HK-2 (cell line): ENCODE results near the gene COMMD6.
"Not testable (repeated sequence)": the region's sequence is repeated elsewhere in the genome, so short reads cannot be mapped to it uniquely, and the experiment has no call there.

Source experiments
- DNase-seq: peaks from one replicate; pipeline ENCODE4 v3.0.0-alpha.2; 2018; ENCODE audit not compliant: unreplicated experiment

COMMD6 gene

DNA sequence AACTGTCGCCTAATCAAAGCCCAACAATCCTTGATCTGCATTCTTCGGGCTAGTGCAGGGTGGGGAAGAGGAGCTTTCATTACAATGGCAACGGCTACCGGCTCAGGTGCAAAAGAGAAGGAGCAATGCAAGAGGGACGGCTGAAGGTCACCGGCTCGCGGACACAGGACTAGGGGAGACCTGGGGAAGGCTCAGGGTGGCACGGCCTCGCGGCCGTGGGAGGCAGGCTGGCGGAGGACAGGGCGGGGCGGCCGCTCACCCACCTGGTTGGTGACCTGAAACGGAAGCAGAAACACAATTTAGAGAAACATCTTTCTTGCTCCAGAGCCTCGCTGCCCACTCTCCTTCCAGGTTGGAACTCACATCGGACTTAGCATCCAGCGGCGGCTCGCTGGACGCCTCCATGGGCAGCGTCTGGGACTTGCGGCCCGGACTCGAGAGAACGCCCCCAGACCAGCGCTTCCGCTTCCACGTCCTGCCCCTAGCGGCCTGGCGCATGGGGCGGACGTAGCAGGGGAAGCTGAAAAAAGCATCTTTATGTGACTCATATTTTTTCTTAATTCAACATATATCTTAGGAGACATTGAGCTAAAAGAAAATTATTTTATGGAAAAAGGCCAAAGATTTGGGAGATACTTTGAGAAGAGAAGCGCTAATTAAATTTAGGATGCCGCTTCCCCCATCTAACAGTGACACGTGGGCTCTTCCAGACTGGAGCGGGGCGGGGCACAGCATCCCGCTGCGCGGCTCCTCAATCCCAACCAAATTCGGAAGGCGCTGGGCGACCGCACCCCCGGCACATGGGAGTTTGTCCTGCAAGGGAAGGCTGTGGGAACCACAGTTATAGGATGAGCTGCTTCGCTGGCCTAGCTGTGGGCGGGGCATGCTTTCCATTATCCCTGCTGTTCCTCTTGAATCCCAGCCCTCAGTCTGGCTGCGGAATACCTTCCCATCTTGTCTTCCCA is at the start of gene COMMD6:
Gene COMMD6, minus strand, starts transcription at position 441 of the 965 bp plus-strand sequence. Its CDS starts 36 bp downstream, at position 405.
- peak; percentile 75 for DNase-seq

DNA sequence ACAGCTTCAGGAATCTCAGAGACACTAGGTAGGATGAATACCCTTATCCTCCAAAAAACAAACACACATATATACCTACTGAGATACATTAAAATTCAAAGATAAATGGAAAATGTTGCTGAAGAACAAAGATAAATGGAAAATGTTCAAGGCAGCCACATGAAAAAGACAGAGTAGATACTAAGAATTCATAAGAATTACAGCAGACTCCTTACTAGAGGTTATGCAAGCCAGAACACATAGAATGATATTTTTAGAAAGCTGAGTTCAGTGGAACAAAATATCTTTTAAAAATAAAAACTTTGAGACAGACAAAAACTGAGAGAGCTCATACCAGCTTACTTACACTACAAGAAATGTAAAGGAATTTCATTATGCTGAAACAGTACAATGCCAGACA is 47.5 kb upstream of the COMMD6 start:
- DNase-seq = no peak

DNA sequence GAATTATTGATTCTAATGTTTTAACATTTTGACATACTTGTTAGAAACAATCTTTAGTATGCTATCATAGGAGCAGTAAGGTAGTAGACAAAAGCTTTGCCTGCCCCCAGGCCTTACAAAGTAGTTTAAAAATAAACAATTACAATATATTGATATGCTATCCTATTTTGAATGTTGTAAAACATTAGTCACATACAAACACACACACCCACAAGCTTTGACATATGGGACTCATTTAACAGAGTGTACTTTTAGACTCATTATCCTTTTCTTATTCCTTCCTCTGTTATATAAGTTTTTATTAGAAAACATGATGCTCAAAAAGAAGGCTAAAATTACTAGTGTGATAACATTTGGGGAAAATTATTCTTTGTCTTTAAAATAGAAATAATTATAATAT is 45.5 kb upstream of the COMMD6 start:
- no peak for DNase-seq

DNA sequence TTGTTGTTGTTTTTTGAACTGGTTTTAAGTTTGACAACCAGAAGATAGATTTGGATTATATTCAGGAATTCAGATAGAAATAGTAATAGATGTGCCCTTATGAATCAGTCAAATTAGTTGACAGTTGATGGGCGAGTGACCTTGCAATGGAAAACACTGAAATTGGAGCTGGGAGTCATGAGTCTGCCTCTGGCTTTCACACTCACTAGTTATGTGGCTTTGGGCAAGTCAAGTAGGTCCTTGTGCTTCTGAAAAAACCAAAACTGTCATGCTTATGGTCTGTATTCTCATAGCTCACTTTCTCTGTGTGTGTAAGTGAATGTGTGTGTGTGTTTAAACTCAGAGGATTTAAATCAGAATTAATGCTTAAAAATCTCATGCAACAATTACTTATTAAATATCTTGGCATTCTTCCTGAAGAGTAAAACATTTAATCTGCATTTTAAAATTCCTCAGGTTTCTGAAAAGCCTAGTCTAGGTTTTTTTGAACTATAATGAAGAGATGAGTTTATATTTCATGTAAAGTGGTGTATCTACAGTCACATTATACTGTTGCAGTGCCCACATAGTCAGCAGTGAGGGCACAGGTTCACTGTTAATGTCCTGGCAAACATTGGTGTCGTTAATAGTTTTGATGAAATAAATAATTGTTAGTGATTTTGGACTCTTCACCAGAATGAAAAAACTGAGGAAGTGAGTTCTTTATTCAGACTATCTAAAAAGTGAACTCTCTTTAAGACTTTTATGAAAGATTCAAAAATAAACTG is 44.4 kb upstream of the COMMD6 start:
- no peak for DNase-seq

DNA sequence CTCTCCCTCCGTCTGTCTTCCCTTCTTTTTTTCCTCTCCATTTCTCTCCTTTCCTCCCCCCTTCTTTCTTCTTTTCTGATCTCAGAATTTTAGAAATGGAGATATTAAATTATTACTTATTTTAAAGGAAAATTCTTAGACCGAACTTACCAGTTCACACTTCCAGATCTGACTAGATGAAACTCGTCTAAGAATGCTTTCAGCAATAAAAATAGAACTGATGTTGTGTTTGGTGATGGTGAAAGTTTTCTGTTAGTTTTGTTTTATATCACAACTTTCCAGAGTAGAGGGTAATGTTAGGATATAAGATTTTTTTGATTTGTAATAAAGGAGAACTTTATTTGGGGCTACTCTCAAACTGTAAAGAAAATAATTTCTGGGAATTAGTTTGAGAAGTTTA is 41.9 kb upstream of the COMMD6 start:
- no peak for DNase-seq

DNA sequence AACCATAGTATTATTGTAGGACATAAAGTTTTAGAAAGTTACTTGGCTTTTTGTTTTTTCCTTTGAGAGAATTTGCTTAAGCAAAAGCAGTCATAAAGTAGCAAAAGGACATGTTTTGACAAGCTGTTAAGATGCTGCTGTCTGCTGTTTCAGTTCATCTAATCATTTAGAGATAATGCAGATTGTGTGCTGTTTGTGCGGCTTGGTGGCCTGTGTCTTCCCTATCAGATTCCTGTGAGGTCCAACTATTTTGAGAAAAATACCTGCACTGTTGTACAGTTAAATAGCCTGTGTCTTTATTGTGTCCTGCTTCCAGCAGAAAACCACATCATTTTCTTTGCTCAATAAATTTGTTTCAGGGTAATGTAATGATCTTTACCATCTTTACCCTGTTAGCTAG is 31.9 kb upstream of the COMMD6 start:
- DNase-seq = no peak

DNA sequence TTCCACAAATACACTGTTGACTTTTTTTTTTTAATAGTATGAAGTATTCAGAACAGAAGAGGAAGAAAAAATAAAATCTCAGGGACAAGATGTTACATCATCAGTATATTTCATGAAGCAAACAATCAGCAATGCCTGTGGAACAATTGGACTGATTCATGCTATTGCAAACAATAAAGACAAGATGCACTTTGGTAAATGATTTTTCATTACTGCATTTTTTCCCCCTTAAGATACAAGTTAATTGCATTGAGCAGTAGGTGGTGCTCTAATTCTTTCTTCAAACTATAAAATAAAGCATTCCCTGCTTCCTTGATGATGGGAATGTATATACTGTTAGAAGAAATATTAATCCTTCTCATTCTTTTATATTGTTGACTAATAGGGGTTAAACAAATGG is 29.0 kb upstream of the COMMD6 start:
- DNase-seq = no peak

DNA sequence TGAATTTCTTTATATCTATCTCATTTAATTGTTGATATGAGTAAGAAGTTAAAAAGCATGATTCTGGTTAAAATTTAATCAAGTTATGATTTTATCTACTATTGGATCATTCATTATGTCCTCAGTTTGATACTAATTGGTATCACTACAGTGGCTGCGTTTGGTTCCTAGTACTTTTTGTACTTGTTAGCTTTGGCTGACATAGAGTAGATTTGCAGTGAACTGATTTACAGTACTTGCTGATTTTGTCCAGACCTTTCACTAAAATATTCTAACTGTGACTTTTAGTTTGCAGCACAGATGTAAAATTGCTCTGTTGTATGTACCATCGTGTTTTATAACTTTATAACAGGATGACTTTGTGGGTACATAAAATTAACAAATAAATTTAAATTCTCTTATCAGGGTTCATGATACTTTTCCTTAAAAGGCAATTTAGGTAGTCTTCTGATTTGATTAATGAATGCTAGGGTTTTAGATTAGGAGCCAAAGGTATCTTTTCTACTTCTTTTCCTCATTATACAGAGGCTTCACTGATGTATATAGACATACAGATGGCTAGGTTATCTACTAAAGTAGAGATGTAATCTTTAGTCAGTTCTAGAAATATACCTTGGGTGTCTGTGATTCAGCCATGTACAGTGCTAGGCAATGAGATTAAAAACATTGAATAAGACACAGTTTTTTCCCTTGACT is 20.7 kb upstream of the COMMD6 start:
- no peak for DNase-seq

DNA sequence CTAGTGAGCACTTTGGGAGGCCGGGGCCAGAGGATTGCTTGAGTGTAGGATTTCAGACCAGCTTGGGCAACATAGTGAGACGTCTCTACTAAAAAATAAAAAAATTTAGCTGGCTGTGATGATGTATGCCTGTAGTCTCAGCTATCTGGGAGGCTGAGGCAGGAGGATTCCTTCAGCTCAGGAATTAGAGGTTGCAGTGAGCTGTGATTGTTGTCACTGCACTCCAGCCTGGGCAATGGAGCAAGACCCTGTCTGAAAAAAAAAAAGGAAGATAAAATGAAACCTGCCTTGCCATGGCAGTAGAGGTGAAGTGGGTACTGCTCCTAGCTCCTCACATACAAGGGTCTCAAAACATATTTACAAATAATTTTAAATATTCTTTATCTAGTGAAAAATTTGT is 19.3 kb upstream of the COMMD6 start:
- no peak for DNase-seq

DNA sequence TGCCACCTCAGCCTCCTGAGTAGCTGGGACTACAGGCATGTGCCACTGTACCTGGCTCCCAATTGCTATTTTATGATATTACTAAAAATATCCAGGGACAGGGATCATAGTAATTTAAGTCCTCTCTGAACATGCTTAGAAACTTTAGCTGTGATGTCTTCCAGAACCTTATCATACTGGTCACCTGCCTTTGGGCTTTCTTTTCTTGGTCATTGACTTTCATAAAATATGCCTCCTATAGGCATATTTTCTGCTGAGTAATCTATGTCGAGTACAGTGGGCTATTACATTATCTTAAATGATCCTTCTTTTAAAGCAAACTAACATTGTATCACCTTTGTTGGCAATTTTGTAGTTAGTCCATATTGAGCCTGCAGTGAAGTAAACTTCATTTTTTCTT is 18.2 kb upstream of the COMMD6 start:
- no peak for DNase-seq

DNA sequence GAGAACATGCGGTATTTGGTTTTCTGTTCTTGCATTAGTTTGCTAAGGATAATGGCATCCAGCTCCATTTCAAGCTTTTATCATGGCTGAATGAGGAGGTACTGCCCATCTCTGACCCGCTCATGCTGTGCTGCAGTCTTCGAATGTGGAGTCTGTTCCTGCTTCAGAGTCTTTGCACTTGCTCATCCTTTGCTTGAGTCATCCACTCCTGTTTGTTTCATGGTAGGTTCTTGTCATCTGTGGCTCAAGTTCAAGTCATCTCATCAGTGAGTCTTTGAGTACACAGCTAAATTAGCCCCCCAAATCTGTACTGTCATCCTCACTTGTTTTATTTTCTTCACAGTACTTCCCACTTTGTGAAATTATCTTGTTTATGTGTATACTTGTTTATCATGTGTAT is 17.3 kb upstream of the COMMD6 start:
- no peak for DNase-seq

DNA sequence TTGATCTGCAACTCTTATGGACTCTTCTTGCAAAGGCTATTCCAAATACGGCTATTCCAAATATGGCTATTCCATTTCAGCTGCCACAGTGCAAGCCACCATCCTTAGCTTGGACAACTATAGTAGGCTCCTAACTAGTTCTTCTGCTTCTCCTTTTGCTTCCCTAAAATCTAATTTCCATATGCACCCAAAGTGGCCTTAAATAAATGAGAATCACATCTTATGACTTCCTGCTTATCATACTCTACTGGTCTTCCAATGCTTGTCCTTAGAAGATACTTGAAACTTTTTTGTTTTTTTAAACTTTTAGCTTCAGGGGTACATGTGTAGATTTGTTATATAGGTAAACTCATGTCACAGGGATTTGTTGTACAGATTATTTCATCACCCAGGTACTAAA is 16.8 kb upstream of the COMMD6 start:
- no peak for DNase-seq

DNA sequence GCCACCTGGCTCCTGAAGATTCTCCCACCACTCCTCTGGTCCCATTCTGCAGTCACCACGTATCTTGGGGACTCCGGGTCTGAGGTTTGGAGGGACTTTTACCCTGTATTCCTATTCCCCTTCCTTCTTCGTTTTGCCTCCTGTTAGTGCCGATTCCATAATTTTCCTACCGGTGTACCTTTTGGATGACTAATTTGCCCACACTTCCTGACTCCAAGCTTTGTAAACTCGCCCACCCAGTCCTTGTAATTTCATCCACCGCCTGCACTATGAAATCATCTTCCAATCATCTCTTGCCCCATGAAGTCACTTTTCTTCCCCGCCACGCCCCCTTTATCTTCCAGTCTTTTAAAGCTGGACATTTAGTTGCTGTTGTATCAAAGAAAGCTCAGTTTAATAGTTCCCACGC is 12.5 kb upstream of the COMMD6 start:
- DNase-seq = peak; percentile 43

DNA sequence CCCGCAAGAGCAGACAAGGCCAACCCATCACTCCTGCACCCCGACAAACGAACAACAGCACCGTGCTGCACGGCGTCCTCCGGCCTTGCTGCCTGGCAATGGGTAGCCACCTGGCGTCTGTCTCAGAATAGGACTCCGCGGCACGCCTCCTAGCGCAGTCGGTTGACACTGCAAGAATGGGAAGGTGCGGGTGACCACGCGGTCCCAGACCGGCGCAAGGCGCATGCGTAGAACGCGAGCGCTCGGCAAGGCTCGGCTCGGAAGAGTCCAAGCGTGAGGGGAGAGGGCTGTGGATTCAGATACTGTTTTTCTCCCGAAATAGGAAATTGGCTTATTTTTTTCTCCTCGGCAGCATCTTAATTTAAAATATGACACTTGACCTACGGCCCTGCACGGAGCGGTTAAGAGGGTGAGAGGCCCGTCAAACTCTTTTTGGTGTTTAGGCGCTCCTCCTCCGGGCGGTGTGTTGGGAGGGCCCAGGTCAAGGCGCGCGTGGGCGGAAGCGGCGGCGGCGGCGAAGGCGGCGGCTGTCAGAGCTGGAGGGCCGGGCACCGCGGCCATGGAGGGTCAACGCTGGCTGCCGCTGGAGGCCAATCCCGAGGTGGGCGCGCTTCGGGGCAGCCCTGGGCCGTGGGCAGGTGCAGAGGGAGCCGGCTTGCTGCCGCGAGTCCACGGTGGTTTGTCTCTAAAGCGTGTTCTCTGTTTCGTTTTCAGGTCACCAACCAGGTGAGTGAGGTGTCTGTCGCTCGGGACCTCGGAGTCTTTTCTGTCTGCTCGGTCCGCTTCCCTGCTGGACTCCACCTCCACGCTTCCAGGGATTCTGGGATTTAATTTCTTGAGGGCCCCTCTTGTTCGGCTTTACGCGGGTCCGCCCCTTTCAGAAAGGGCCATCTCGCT is 11.9 kb upstream of the COMMD6 start, which contains the start of gene UCHL3:
Gene UCHL3, plus strand, starts transcription at position 530 of the 897 bp plus-strand sequence. Its CDS starts 30 bp downstream, at position 560.
- DNase-seq = peak; percentile 92

DNA sequence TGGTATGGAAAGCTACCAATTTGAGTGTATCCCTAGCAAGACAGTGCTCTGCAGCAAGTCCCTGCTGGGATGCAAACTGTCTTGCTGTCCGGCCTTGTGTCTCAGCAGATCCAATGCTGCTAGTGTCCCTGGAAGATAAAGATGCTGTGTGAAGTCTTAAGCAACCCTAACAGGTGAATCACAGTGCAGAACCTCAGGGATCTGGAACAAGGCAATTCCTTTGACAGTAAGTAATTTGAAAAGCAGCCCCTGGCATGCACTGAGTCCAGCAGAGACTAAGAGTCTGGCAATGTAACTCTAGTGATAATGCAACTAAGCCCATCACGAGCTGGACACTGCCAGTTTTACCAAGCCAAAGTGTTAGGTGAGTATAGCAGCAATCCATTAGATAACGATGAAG is 10.3 kb upstream of the COMMD6 start:
- DNase-seq = no peak

DNA sequence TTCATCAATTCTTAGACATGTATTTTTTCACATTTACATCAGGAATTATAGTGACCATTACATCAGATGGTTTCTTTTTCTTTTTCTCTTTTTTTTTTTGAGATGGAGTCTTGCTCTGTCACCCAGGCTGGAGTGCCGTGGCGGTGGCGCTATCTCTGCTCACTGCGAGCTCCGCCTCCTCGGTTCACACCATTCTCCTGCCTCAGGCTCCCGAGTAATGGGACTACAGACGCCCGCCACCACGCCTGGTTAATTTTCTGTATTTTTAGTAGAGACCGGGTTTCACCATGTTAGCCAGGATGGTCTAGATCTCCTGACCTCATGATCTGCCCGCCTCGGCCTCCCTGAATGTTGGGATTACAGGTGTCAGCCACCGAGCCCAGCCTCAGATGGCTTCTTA is 7.7 kb upstream of the COMMD6 start:
- DNase-seq = not testable (repeated sequence)

DNA sequence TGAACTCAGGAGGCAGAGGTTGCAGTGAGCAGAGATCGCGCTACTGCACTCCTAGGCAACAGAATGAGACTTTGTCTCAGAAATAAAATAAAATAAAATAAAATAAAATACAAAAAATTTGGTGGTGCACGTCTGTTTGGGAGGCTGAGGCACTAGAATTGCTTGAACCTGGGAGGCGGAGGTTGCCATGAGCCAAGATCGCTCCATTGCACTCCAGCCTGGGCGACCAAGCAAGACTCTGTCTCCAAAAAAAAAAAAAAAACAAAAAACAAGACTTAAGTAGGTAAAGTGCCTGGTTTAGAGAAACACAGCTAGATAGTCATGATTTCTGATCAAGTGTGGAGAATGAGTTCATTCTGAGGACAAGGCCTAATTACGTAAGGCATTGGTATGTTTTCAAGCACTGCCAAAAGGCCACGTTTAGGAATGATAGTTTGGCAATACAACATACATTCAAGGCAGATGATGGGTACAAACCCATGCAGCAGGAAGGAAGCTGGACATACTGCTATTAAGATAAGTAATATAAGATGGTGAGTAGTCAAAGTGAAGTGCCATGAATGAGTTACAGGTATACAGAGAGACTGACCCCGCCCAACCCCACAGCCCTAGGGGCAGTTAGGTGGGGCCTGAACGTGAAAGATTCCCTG is 7.2 kb upstream of the COMMD6 start:
- no peak for DNase-seq

DNA sequence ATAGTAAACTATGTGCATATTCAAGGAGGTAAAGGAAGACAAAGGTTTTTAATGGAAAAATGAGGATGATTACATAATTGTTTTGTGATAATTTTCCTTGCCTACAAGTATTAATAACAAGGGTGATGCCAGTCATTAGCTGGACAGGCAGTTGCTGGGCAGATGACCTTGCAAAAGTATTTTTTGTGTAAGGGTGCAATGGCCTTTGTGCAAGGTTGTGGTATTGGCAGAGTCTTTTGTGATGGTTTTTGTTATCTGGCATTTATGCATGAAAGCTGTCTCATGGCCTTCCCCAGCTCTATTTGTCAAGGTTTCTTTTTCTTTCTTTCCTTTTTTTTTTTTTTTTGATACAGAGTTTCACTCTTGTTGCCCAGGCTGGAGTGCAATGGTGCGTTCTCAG is 4.3 kb upstream of the COMMD6 start:
- no peak for DNase-seq

DNA sequence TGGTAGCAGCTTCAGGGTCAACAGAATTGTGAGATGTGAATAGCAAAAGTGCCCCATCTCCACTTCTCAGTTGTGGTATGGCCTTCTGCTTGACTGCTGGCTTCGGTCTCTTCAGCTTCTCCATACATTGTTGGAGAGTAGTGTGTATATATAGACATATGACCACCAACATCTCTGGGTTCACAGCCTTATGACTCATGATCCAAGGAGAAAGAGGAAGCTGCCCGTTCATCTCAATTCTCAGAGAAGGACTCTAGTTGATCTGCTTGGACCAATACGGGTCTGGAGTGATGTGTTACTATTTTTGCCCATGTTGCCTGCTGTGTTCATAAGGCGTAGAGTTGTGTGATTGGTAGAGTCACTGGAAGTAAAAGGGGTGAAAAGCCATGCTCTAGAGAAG is 3.6 kb upstream of the COMMD6 start:
- no peak for DNase-seq

DNA sequence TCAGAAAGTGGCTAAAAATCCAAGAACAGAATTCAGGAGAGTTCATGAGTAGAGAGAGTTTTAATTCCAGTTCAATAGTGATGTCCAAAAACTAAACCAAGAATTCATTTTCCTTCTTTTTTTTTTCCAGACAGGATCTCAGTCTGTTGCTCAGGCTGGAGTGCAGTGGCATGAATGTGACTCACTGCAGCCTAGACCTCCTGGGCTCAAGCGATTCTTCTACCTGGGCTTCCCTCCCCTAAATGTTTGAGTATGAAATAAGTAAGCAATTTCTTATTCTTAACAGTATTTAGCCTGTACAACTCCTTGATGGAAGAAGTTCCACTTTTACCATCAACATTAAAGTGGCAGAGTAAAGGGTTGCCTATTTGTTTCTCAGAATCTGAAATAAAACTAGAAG is 3.8 kb downstream of the COMMD6 start:
- DNase-seq = no peak

DNA sequence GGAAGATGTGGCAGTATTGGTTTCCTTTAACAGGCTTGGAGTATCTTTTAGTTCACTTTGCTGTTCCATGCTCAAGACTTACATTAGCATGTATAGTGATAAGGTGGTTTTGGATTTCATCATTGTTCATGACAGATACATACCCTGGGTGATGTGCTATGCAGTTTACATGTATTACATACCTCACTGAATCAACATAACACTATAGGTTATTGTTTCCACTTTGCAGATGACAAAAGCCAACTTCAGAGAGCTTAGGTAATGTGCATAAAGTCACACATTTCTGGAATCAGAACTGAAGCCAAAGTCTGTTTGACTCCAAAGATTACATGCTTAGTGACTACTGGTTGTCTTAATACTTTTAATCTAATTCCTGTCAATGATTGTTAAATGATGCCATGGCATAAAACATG is 7.1 kb downstream of the COMMD6 start:
- no peak for DNase-seq
